NCI-H2196 (cell line): Measurements from ENCODE around the gene ATG2B.
"Not testable (repeated sequence)": the region's sequence is repeated elsewhere in the genome, so short reads cannot be mapped to it uniquely, and the experiment has no call there.

Experiments
- DNase-seq: peaks from one replicate; lab custom pipeline; 2025; ENCODE audit not compliant: unreplicated experiment; lab: John Stamatoyannopoulos, UW

ATG2B gene

GRCh38 chr14:96255501-96256366 lies 107.4 kb downstream of the ATG2B start, which contains the start of gene BDKRB1:
Gene BDKRB1 (plus strand): TSS chr14:96256210. CDS start chr14:96263683, 7,473 bp downstream.
- DNase-seq = no peak

GRCh38 chr14:96254687-96255086 lies 108.5 kb downstream of the ATG2B start:
- no peak for DNase-seq

GRCh38 chr14:96252999-96253539 lies 110.1 kb downstream of the ATG2B start:
- DNase-seq = no peak

GRCh38 chr14:96252323-96252998 lies 110.7 kb downstream of the ATG2B start:
- no peak for DNase-seq

- no peak for DNase-seq
Measured at GRCh38 chr14:96251656-96252155, 111.4 kb downstream of the ATG2B start.

GRCh38 chr14:96250485-96250884 lies 112.7 kb downstream of the ATG2B start:
- no peak for DNase-seq

- no peak for DNase-seq
Measured at GRCh38 chr14:96249029-96249428, 114.1 kb downstream of the ATG2B start.

GRCh38 chr14:96247031-96247430 lies 116.1 kb downstream of the ATG2B start:
- no peak for DNase-seq

GRCh38 chr14:96246539-96246847 lies 116.6 kb downstream of the ATG2B start:
- DNase-seq = peak; percentile 9

- no peak for DNase-seq
Measured at GRCh38 chr14:96245710-96246538, 117.2 kb downstream of the ATG2B start.

GRCh38 chr14:96245074-96245473 lies 118.1 kb downstream of the ATG2B start:
- DNase-seq = not testable (repeated sequence)

GRCh38 chr14:96243785-96244184 lies 119.4 kb downstream of the ATG2B start:
- no peak for DNase-seq

- DNase-seq = no peak
Measured at GRCh38 chr14:96242126-96242525, 121.0 kb downstream of the ATG2B start.

GRCh38 chr14:96240641-96241040 lies 122.5 kb downstream of the ATG2B start:
- no peak for DNase-seq

GRCh38 chr14:96239711-96240141 lies 123.4 kb downstream of the ATG2B start:
- no peak for DNase-seq

- no peak for DNase-seq
Measured at GRCh38 chr14:96238676-96239265, 124.4 kb downstream of the ATG2B start.

GRCh38 chr14:96237641-96238040 lies 125.5 kb downstream of the ATG2B start:
- DNase-seq = no peak

GRCh38 chr14:96235426-96235825 lies 127.7 kb downstream of the ATG2B start:
- no peak for DNase-seq

- no peak for DNase-seq
Measured at GRCh38 chr14:96233661-96234060, 129.5 kb downstream of the ATG2B start.

- DNase-seq = no peak
Measured at GRCh38 chr14:96232506-96232905, 130.6 kb downstream of the ATG2B start.
